Panc1 (cell line): Measurements from ENCODE around the gene TRMT5. TPM values are rescaled to one million over a fixed set of nuclear protein-coding genes. Genes with fewer than 3 reads are reported as not detected.

Experiments
- ATAC-seq: fragments of 200-7000 bp; cut with Tn5 transposase; 2 replicates; pipeline ENCODE4 v1.9.1; 2020; ENCODE audit warnings: mild to moderate bottlenecking, moderate library complexity
- BruUV-seq: library from RNA; stranded (reverse); fragments of 400-500 nt; replicated peaks from 2 replicates; lab custom pipeline; 2021; lab: Mats Ljungman, UMichigan
- CTCF ChIA-PET: fragments of 300-600 bp; sonication (Branson Sonifier 250); formaldehyde crosslinking; loops from one replicate; lab custom pipeline; 2022; ENCODE audit warnings: antibody characterized with exemption; lab: Charles Lee
- POLR2A ChIA-PET: fragments of 300-600 bp; sonication (Branson Sonifier 250); formaldehyde crosslinking; loops from one replicate; lab custom pipeline; 2022; ENCODE audit warnings: antibody characterized with exemption; lab: Charles Lee
- DNase-seq: peaks from one replicate; pipeline ENCODE4 v3.0.0-alpha.2; 2010; ENCODE audit warnings: low read depth, low spot score
- H3K27ac ChIP-seq: 2 replicates; pipeline ENCODE4 v1.5.1; 2011; ENCODE audit warnings: mild to moderate bottlenecking, low read length, inconsistent platforms
- H3K27me3 ChIP-seq: fragments of 200-500 bp; sonication (Bioruptor generic); 2 replicates; pipeline ENCODE4 v1.6.0; 2014; ENCODE audit warnings: low read length, inconsistent platforms; ENCODE audit not compliant: control insufficient read depth, insufficient read depth
- H3K36me3 ChIP-seq: fragments of 200-500 bp; sonication (Bioruptor generic); 2 replicates; pipeline ENCODE4 v1.5.1; 2014; ENCODE audit warnings: inconsistent platforms, mild to moderate bottlenecking, low read length, moderate library complexity; ENCODE audit not compliant: control insufficient read depth, insufficient read depth
- H3K4me1 ChIP-seq: 2 replicates; pipeline ENCODE4 v1.5.1; 2011; ENCODE audit warnings: inconsistent platforms, mild to moderate bottlenecking, low read length, moderate library complexity; ENCODE audit not compliant: control insufficient read depth, insufficient read depth
- H3K4me3 ChIP-seq, 2 experiments: 2 replicates each; pipeline ENCODE4 v1.5.1; 2011 to 2012; ENCODE audit warnings: low read depth in 2 of 2, low read length in 2 of 2, mild to moderate bottlenecking in 2 of 2, inconsistent platforms in 1 of 2, moderate library complexity in 1 of 2
- H3K9me3 ChIP-seq: fragments of 200-500 bp; sonication (Bioruptor generic); 2 replicates; pipeline ENCODE4 v1.5.1; 2014; ENCODE audit warnings: low read depth, mild to moderate bottlenecking, inconsistent platforms, low read length, moderate library complexity; ENCODE audit not compliant: control insufficient read depth, insufficient read depth
- POLR2AphosphoS5 ChIP-seq: IDR thresholded peaks from 2 replicates; pipeline ENCODE4 v1.6.1; 2012; ENCODE audit warnings: mild to moderate bottlenecking, low read depth, low read length, moderate library complexity
- SIN3A ChIP-seq: IDR thresholded peaks from 2 replicates; pipeline ENCODE4 v1.6.1; 2012; ENCODE audit warnings: low read depth, mild to moderate bottlenecking, low read length, moderate library complexity, borderline replicate concordance; ENCODE audit not compliant: insufficient read depth
- TCF7L2 ChIP-seq: IDR thresholded peaks from 2 replicates; pipeline ENCODE4 v1.6.1; 2011; ENCODE audit warnings: mild to moderate bottlenecking, low read depth, low read length, inconsistent platforms
- in situ Hi-C: cut with HindIII; loops from 2 replicates; pipeline ENCODE4 v1.10.0; 2016; ENCODE audit warnings: low sequenced_read_pairs, low pct_unique_long_range_greater_than_20kb
- intact Hi-C: fragments of 100-400 bp; cut with micrococcal nuclease; formaldehyde crosslinking; loops from one replicate; pipeline ENCODE4 v1.10.0; 2022; ENCODE audit not compliant: unreplicated experiment
- total RNA-seq: library from RNA; stranded (reverse); gene quantifications from one replicate; pipeline ENCODE4 v1.2.1, GENCODE V29; 2021; ENCODE audit not compliant: unreplicated experiment
- TF ChIP-seq, protein P1 (sequence below), 2 experiments: IDR thresholded peaks; 2 replicates each; pipeline ENCODE4 v1.6.1; 2011 to 2012; ENCODE audit warnings: low read depth in 2 of 2, control low read depth in 1 of 2, low read length in 1 of 2, mild to moderate bottlenecking in 1 of 2, moderate library complexity in 1 of 2; ENCODE audit not compliant: insufficient read depth in 1 of 2
- TF ChIP-seq, protein P2 (sequence below): fragments of 450-650 bp; IDR thresholded peaks from 2 replicates; pipeline ENCODE4 v1.5.1; 2017; ENCODE audit warnings: mild to moderate bottlenecking

Gene TRMT5
- total RNA-seq, 1 experiment from 2014 or later = 14.9 TPM

DNA sequence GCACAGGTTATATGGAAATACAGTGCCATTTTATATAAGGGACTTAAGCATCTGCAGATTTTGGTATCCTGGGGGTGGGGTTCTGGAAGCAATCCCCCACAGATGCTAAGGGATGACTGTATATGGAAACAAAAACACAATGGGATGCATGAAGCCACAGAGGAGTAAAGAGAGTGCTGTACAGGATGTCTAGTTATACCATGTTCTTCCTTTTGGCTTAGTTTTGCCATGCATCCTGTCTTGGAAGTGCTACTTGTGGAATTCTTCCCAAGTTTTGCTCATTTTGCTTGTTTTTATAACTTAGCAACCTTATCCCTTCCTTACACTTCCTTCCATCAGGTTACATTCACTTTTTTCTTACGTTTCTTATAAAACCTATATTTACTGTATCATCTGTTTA lies 55.6 kb downstream of the TRMT5 start:
- no TSS peak for BruUV-seq
- no peak for DNase-seq
- Histone ChIP-seq H3K4me3 (no peak overlapping the region), H3K27ac (no peak overlapping the region), H3K36me3 (no peaks in the 10 kb centered on the region), H3K4me1 (no peaks in the 10 kb centered on the region), H3K9me3 (no peaks in the 10 kb centered on the region), H3K27me3 (no peaks in the 10 kb centered on the region)
- intact Hi-C loops (no loop called here), in situ Hi-C loops (no loop called here)
- no peak for ATAC-seq
- TF ChIP-seq TCF7L2 = no peak
- TF ChIP-seq, protein P1, sequence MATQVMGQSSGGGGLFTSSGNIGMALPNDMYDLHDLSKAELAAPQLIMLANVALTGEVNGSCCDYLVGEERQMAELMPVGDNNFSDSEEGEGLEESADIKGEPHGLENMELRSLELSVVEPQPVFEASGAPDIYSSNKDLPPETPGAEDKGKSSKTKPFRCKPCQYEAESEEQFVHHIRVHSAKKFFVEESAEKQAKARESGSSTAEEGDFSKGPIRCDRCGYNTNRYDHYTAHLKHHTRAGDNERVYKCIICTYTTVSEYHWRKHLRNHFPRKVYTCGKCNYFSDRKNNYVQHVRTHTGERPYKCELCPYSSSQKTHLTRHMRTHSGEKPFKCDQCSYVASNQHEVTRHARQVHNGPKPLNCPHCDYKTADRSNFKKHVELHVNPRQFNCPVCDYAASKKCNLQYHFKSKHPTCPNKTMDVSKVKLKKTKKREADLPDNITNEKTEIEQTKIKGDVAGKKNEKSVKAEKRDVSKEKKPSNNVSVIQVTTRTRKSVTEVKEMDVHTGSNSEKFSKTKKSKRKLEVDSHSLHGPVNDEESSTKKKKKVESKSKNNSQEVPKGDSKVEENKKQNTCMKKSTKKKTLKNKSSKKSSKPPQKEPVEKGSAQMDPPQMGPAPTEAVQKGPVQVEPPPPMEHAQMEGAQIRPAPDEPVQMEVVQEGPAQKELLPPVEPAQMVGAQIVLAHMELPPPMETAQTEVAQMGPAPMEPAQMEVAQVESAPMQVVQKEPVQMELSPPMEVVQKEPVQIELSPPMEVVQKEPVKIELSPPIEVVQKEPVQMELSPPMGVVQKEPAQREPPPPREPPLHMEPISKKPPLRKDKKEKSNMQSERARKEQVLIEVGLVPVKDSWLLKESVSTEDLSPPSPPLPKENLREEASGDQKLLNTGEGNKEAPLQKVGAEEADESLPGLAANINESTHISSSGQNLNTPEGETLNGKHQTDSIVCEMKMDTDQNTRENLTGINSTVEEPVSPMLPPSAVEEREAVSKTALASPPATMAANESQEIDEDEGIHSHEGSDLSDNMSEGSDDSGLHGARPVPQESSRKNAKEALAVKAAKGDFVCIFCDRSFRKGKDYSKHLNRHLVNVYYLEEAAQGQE (IDR thresholded peaks at IDR 0.05; ENCODE audit: insufficient read depth in 1 of 2, low read depth in 2 of 2, low read length in 1 of 2) = no peak
- no peak for TF ChIP-seq POLR2AphosphoS5
- TF ChIP-seq SIN3A = no peak
- TF ChIP-seq, protein P2, sequence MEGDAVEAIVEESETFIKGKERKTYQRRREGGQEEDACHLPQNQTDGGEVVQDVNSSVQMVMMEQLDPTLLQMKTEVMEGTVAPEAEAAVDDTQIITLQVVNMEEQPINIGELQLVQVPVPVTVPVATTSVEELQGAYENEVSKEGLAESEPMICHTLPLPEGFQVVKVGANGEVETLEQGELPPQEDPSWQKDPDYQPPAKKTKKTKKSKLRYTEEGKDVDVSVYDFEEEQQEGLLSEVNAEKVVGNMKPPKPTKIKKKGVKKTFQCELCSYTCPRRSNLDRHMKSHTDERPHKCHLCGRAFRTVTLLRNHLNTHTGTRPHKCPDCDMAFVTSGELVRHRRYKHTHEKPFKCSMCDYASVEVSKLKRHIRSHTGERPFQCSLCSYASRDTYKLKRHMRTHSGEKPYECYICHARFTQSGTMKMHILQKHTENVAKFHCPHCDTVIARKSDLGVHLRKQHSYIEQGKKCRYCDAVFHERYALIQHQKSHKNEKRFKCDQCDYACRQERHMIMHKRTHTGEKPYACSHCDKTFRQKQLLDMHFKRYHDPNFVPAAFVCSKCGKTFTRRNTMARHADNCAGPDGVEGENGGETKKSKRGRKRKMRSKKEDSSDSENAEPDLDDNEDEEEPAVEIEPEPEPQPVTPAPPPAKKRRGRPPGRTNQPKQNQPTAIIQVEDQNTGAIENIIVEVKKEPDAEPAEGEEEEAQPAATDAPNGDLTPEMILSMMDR = no peak
- ChIA-PET POLR2A (no interaction called here), CTCF (interaction anchor here (0.6 kb wide), 1 partner anchor 317 kb away, joined by 4 read pairs; no protein-coding TSS in a partner anchor)

DNA sequence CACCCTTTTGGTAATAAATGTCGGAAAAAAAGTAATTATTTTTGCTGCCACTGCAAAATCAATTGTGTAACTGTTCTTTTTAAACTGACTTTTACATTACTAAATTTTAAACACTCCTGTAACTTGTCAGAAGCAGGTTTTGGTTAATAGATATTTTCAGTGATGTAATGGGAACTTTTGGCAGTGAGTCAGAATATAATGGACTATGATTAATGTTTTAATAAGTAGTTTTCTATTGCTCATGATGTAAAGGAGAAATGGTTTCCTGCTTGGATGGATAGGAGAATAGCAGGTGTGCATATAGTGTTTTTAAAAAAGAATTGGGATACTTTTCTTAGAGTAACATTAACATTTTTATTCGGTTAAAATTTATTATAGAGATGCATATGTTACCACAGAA lies 58.8 kb downstream of the TRMT5 start:
- Histone ChIP-seq H3K27ac (no peak overlapping the region), H3K27me3 (no peaks in the 10 kb centered on the region), H3K4me1 (no peaks in the 10 kb centered on the region), H3K36me3 (no peaks in the 10 kb centered on the region), H3K4me3 (no peak overlapping the region), H3K9me3 (no peaks in the 10 kb centered on the region)
- BruUV-seq = no TSS peak
- in situ Hi-C loops = no loop called here
- POLR2A ChIA-PET = no interaction called here
- no peak for DNase-seq
- CTCF ChIA-PET = no interaction called here
- intact Hi-C loops = no loop called here
- no peak for ATAC-seq
- TF ChIP-seq TCF7L2 = no peak
- TF ChIP-seq, protein P1 (IDR thresholded peaks at IDR 0.05; ENCODE audit: insufficient read depth in 1 of 2, low read depth in 2 of 2, low read length in 1 of 2) = no peak
- no peak for TF ChIP-seq SIN3A
- TF ChIP-seq, protein P2 = no peak
- no peak for TF ChIP-seq POLR2AphosphoS5
